ENCODE measurements around the gene TRAT1.

- TF ChIP-seq, protein P1, sequence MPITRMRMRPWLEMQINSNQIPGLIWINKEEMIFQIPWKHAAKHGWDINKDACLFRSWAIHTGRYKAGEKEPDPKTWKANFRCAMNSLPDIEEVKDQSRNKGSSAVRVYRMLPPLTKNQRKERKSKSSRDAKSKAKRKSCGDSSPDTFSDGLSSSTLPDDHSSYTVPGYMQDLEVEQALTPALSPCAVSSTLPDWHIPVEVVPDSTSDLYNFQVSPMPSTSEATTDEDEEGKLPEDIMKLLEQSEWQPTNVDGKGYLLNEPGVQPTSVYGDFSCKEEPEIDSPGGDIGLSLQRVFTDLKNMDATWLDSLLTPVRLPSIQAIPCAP (CRISPR knock-in tag; IDR thresholded peaks at IDR 0.05), result no peak
- TF ChIP-seq GABPB1 (CRISPR knock-in tag; IDR thresholded peaks at IDR 0.05), result no peak
- TF ChIP-seq, protein P2, sequence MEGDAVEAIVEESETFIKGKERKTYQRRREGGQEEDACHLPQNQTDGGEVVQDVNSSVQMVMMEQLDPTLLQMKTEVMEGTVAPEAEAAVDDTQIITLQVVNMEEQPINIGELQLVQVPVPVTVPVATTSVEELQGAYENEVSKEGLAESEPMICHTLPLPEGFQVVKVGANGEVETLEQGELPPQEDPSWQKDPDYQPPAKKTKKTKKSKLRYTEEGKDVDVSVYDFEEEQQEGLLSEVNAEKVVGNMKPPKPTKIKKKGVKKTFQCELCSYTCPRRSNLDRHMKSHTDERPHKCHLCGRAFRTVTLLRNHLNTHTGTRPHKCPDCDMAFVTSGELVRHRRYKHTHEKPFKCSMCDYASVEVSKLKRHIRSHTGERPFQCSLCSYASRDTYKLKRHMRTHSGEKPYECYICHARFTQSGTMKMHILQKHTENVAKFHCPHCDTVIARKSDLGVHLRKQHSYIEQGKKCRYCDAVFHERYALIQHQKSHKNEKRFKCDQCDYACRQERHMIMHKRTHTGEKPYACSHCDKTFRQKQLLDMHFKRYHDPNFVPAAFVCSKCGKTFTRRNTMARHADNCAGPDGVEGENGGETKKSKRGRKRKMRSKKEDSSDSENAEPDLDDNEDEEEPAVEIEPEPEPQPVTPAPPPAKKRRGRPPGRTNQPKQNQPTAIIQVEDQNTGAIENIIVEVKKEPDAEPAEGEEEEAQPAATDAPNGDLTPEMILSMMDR (IDR thresholded peaks at IDR 0.05), result no peak
Observed at GRCh38 chr3:108845709-108846293, 23.2 kb downstream of the TRAT1 start.
